COR-L47 (cell line): Measurements from ENCODE around the gene OSBPL7.

Experiments
- DNase-seq: peaks from one replicate; lab custom pipeline; 2025; lab: John Stamatoyannopoulos, UW

OSBPL7 gene

GRCh38 chr17:47823519-47823918 lies 1.9 kb upstream of the OSBPL7 start:
- DNase-seq, result no peak

DNA sequence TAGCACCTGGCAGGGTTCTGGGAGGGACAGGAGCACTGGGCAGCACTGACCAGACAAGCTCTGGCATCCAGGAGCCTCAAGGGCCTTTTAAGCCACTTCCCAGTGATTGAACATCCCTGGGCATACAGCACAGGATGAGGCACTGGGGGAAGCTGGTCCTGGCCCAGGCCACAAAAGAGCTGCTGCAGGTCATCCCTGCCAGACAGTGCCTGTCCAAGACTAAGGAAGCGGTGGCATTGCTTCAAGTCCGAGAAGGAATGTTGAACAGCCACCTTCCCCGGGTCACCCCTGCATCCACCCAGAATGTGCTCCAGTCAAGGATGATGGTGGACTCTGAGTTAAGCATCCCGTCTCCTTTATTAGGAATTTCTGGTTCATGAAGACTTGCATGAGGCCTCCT lies 1.2 kb upstream of the OSBPL7 start:
- DNase-seq, result no peak

DNA sequence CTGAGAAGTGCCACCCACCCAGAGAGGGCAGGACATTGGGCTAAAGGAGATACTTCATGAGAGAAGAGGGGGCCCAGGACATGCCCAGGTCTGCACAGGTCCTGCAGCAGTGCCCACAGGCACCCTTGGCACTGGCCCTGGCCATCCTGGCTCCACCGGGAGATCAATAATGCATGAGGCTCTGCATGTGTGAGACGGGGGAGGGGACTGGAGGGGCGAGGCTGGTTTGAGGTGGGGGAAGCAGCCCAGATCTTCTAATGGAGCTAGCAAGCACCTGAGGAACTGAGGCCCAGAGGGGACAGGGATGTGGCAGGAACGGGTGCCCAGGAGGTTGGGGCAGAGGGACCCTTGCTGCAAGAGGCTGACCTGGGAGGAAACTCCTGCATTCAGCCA lies 567 bp downstream of the OSBPL7 start:
- no peak for DNase-seq

DNA sequence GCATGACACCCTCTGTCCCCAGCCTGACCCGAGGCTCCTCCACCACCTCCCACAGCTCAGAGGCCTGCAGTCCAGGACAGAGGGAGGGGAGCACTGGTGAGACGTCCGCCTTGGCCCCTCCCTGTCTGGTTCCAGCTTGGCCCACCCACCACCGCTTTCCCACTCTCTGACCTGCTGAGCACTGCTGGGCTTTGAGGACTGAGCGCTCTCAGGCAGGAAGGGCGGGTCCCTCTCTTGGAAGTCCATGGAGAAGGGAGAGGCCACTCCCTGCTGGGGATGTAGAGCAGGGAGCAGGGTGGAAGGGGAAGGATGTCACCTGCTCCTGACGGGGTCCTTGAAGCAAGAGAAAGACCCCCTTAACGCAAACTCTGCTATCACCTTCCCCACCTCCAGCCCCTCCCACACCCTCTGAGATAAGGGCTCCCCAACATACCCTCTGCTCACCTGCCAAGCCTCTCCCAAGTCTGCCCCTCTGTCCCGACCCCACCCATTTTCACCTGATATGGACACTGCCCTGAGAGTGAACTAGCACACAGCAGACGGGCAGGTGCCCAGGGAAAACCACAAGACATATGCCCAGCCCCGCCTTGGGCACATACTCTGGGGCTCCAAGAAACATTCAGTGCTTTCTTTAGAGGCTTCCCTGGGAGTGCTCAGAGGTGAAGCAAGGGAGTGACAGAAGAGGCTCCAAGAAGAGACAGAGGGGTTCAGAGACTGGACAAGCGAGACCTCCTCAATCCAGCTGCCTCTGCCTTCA lies 1.4 kb downstream of the OSBPL7 start:
- DNase-seq, result no peak

- DNase-seq, result no peak
Measured at GRCh38 chr17:47819475-47819874, 2.1 kb downstream of the OSBPL7 start.

DNA sequence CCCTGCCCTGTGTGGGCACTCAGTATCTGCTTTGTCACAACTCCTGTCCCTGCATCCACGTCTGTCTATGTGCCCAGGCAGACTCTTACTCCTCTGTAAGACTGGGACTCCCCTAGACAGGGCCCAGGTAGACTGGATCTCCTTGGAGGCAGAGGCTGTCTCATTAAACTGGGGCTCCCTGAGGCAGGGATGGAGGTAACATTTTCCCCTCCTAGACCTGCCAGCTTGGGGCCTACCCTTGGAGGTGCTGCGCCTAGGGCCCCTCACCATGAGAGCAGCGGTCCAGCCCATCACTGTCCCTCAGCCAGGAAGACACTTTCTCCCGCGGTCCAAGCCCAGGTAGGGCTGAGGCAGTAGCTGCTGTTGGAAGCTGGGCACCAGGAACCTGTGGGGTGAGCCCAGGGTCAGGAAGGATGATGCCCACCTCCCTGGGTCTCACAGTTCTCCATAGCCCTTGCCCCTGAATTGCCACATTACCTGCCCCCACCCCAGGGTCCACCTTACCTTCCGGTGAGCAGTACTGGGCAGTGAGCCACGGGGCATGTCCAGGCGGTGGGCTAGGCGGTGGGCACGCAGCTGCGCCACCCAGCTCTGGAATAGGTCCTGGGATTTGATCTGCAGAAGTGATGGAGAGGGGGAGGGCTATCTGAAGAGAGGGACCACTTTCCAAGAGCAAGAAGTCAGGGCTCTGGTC lies 3.4 kb downstream of the OSBPL7 start:
- DNase-seq, result no peak

DNA sequence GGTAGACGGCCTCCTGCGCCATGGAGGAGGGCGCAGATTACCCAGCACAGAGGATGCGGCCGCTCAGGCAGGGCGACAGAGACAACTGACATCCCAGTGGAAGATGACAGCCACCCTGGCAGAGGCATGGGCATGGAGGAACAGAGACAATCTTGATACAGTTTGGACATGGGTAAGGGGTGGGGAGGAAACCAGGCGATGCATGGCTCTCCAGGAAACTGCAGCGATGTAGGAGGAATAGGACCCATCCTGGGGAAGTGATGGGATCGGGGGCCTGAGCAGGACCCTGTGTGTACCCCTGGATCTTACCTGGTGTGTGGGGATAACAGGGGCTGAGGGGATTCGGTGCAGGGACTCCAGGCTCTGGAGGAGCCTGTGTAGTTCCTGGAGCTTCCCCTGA lies 4.6 kb downstream of the OSBPL7 start:
- DNase-seq, result no peak

GRCh38 chr17:47816111-47816735 lies 5.4 kb downstream of the OSBPL7 start:
- no peak for DNase-seq

GRCh38 chr17:47815106-47815918 lies 6.3 kb downstream of the OSBPL7 start:
- no peak for DNase-seq

DNA sequence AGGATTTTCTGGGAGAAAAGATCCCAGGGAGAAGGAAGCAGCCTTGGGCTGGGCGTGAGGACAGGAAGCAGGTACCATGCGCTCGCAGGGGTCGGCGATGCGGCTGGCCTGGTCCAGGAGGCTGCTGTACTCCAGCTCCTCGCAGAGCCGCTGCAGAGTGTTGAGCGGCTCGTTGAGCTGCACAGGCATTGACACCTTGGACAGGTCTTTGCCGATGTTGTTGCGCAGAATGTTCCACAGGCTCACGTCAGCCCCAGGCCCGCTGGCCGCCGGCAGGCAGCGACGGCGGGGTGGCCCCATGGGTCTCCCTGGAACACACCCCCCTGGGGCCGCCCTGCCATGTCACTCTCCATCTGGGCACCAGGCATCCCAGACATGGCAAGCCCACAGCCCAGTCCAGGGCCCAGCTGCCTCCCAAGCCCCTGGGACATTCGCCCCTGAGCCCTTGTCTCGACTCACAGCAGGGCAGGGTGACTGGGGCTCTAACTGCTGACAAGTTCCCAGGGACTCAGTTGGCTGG lies 8.0 kb downstream of the OSBPL7 start:
- DNase-seq, result no peak

GRCh38 chr17:47813077-47813476 lies 8.5 kb downstream of the OSBPL7 start:
- DNase-seq, result no peak

GRCh38 chr17:47812146-47812920 lies 9.3 kb downstream of the OSBPL7 start:
- no peak for DNase-seq

- no peak for DNase-seq
Measured at GRCh38 chr17:47811709-47812108, 9.9 kb downstream of the OSBPL7 start.

- DNase-seq, result no peak
Measured at GRCh38 chr17:47810901-47811635, 10.5 kb downstream of the OSBPL7 start.

DNA sequence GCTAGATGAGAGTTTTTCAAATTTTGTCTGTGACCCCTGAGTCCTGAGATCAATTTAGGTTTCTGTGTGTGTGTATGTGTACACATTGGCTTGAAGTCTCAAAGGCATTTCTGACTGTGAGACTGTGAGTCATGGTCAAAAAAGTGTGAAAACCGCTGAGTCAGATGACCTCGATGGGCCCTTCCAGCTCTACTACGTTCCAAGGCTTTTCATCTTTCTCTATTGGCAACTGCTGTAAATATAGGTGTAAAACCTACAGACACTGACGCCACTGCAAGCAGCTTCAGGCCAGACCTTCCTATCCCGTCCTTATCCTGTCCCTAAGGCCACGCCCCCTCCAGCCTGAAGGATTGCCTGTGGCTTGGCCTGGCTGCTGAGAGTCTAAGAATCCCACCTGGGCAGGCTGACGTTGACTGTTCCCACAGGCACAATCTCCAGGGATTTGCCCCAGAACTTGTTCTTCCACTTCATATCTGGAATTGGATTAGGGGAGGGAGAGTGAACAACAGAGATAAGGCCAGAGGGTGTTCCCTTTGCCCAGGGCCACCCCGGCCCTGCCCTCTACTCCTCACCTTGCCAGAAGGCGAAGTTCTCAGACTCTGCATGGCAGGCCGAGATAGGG lies 11.3 kb downstream of the OSBPL7 start:
- DNase-seq, result no peak

DNA sequence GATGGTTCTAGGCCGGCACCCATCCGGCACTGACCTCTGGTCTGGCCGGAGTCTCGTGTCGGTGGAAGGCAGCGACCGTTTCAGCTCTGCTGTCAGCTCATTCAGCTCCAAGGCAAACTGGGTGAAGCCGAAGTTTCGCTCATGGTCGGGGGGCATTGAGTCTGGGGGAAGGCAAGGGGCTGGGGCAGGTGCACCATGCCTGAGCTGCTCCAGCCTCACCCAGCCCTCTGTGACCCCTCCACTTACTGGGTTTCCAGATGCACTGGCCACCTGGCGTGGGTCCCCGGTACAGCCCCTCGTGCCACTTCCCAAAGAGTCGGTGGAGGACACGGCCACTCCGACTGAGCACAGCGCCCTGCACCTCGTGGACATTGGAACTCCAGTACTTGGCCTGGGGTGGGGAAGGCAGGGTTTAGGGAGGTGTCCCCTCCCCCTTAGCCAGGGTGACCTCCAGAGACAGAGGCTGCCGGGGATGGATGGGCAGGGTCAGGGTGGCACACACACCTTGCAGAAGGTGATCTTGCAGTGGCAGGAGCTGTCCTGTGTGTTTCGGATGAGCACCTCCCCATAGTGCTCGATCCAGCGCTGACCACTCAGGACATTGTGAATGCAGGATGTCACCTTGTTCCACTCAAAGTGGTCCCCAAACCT lies 12.6 kb downstream of the OSBPL7 start:
- DNase-seq, result no peak

- DNase-seq, result no peak
Measured at GRCh38 chr17:47808036-47808829, 13.4 kb downstream of the OSBPL7 start.

GRCh38 chr17:47807421-47807820 lies 14.2 kb downstream of the OSBPL7 start:
- no peak for DNase-seq

GRCh38 chr17:47806913-47807255 lies 14.7 kb downstream of the OSBPL7 start:
- DNase-seq, result no peak
